SKM-1 treated with dmso at 0.1 percent for 144 hours (cell line): Measurements from ENCODE around the gene ATP9B.

Source experiments
- DNase-seq: peaks from one replicate; lab custom pipeline; 2025; ENCODE audit not compliant: unreplicated experiment; lab: John Stamatoyannopoulos, UW

ATP9B gene

GRCh38 chr18:79197531-79197930 is 128.3 kb downstream of the ATP9B start:
- DNase-seq: no peak

- no peak for DNase-seq
Observed at GRCh38 chr18:79199691-79200374, 130.6 kb downstream of the ATP9B start.

- no peak for DNase-seq
Observed at GRCh38 chr18:79200546-79201268, 131.5 kb downstream of the ATP9B start.

GRCh38 chr18:79203017-79203605 is 133.9 kb downstream of the ATP9B start:
- no peak for DNase-seq

GRCh38 chr18:79204889-79205807 is 136.0 kb downstream of the ATP9B start:
- DNase-seq: no peak

- DNase-seq: no peak
Observed at GRCh38 chr18:79206444-79206843, 137.2 kb downstream of the ATP9B start.

GRCh38 chr18:79208906-79209305 is 139.7 kb downstream of the ATP9B start:
- no peak for DNase-seq

GRCh38 chr18:79210002-79210910 is 141.1 kb downstream of the ATP9B start:
- DNase-seq: no peak

- DNase-seq: no peak
Observed at GRCh38 chr18:79211844-79212243, 142.7 kb downstream of the ATP9B start.

- DNase-seq: no peak
Observed at GRCh38 chr18:79214056-79214455, 144.9 kb downstream of the ATP9B start.

- DNase-seq: no peak
Observed at GRCh38 chr18:79216176-79216575, 147.0 kb downstream of the ATP9B start.

GRCh38 chr18:79217979-79218604 is 148.9 kb downstream of the ATP9B start:
- no peak for DNase-seq

- no peak for DNase-seq
Observed at GRCh38 chr18:79218605-79219190, 149.5 kb downstream of the ATP9B start.

GRCh38 chr18:79221136-79221535 is 151.9 kb downstream of the ATP9B start:
- DNase-seq: no peak

- DNase-seq: no peak
Observed at GRCh38 chr18:79222790-79223189, 153.6 kb downstream of the ATP9B start.

- no peak for DNase-seq
Observed at GRCh38 chr18:79223431-79223830, 154.2 kb downstream of the ATP9B start.

- DNase-seq: no peak
Observed at GRCh38 chr18:79224381-79224780, 155.2 kb downstream of the ATP9B start.

- no peak for DNase-seq
Observed at GRCh38 chr18:79227621-79228020, 158.4 kb downstream of the ATP9B start.

GRCh38 chr18:79229431-79229830 is 160.2 kb downstream of the ATP9B start:
- DNase-seq: no peak
